H1 (cell line): Measurements from ENCODE around the gene GSTM3. TPM values are rescaled to one million over a fixed set of nuclear protein-coding genes. Genes with fewer than 3 reads are reported as not detected.

Experiments used
- CTCF ChIA-PET: fragments of 300-600 bp; sonication (Branson Sonifier 250); formaldehyde crosslinking; loops from one replicate; lab custom pipeline; 2021; ENCODE audit not compliant: partially characterized antibody; lab: Charles Lee
- POLR2A ChIA-PET: fragments of 300-600 bp; sonication (Branson Sonifier 250); formaldehyde crosslinking; loops from one replicate; lab custom pipeline; 2021; ENCODE audit warnings: inconsistent platforms; ENCODE audit not compliant: partially characterized antibody; lab: Charles Lee
- DNase-seq, 2 experiments: peaks; one replicate each; pipeline versions ENCODE4 v3.0.0 to v3.0.0-alpha.2; 2010 to 2022; ENCODE audit warnings: low spot score in 2 of 2, low read depth in 1 of 2, mixed read lengths in 1 of 2
- FAIRE-seq: peaks from 2 replicates; lab custom pipeline; 2011; peaks lifted over from hg19 to GRCh38; lab: Jason Lieb, UNC
- H2AFZ ChIP-seq: 2 replicates; pipeline ENCODE4 v1.8.1; 2012; ENCODE audit warnings: low read length, inconsistent platforms
- H2AK5ac ChIP-seq: 2 replicates; pipeline ENCODE4 v1.6.1; 2013; ENCODE audit warnings: low read depth, low read length
- H2BK120ac ChIP-seq: replicated peaks from 2 replicates; pipeline ENCODE3; 2013; ENCODE audit warnings: low read depth, low read length, inconsistent platforms
- H2BK12ac ChIP-seq: 2 replicates; pipeline ENCODE4 v1.6.1; 2013; ENCODE audit warnings: low read depth, low read length
- H2BK15ac ChIP-seq: 2 replicates; pipeline ENCODE4 v1.6.1; 2013; ENCODE audit warnings: low read length
- H2BK20ac ChIP-seq: 2 replicates; pipeline ENCODE4 v1.6.1; 2013; ENCODE audit warnings: low read length
- H2BK5ac ChIP-seq: 2 replicates; pipeline ENCODE4 v1.6.1; 2013; ENCODE audit warnings: low read depth, low read length
- H3K14ac ChIP-seq: 2 replicates; pipeline ENCODE4 v1.6.1; 2013; ENCODE audit warnings: inconsistent platforms; ENCODE audit not compliant: insufficient read length
- H3K18ac ChIP-seq: 2 replicates; pipeline ENCODE4 v1.6.1; 2013; ENCODE audit warnings: low read length; ENCODE audit errors: extremely low read depth
- H3K23ac ChIP-seq: 2 replicates; pipeline ENCODE4 v1.6.1; 2013; ENCODE audit warnings: inconsistent platforms; ENCODE audit not compliant: insufficient read length
- H3K23me2 ChIP-seq: 2 replicates; pipeline ENCODE4 v1.6.1; 2013; ENCODE audit warnings: low read depth, low read length
- H3K27ac ChIP-seq: 2 replicates; pipeline ENCODE4 v1.6.1; 2011; ENCODE audit warnings: low read depth, low read length, inconsistent platforms
- H3K27me3 ChIP-seq, 4 experiments: replicated peaks in 1 of 4; 1 replicate in 1 of 4; 2 replicates in 3 of 4; pipeline versions ENCODE4 v1.6.1 to v1.8.1; 2011 to 2013; ENCODE audit warnings: low read length in 3 of 4, mild to moderate bottlenecking in 3 of 4, inconsistent platforms in 2 of 4, mixed read lengths in 2 of 4, moderate library complexity in 1 of 4; ENCODE audit not compliant: control insufficient read depth in 3 of 4, insufficient read depth in 3 of 4; ENCODE audit errors: extremely low read depth in 1 of 4
- H3K36me3 ChIP-seq, 4 experiments: 2 replicates each; pipeline versions ENCODE4 v1.6.1 to v1.8.1; 2011 to 2013; ENCODE audit warnings: mild to moderate bottlenecking in 4 of 4, low read length in 3 of 4, moderate library complexity in 2 of 4, control low read depth in 1 of 4, inconsistent platforms in 1 of 4; ENCODE audit not compliant: insufficient read depth in 4 of 4, control insufficient read depth in 2 of 4
- H3K4ac ChIP-seq: replicated peaks from 2 replicates; pipeline ENCODE3; 2013; ENCODE audit warnings: low read length, low read depth, mixed read lengths, inconsistent platforms; ENCODE audit not compliant: insufficient read length
- H3K4me1 ChIP-seq, 4 experiments: replicated peaks in 1 of 4; 1 replicate in 1 of 4; 2 replicates in 3 of 4; pipeline versions ENCODE4 v1.6.1 to v1.8.1; 2011 to 2013; ENCODE audit warnings: low read length in 3 of 4, inconsistent platforms in 2 of 4, mixed read lengths in 1 of 4; ENCODE audit not compliant: insufficient read depth in 4 of 4, control insufficient read depth in 3 of 4
- H3K4me2 ChIP-seq, 2 experiments: 2 replicates each; pipeline versions ENCODE4 v1.6.1 to v1.8.1; 2011 to 2013; ENCODE audit warnings: low read depth in 2 of 2, low read length in 2 of 2, control low read depth in 1 of 2, inconsistent platforms in 1 of 2, mild to moderate bottlenecking in 1 of 2; ENCODE audit not compliant: insufficient read depth in 1 of 2
- H3K4me3 ChIP-seq, 4 experiments: fragments of 200-600, 300-600 bp in 1 of 4; sonication (generic), shearing (Covaris generic), sonication (Bioruptor Twin) in 1 of 4; 2 replicates each; pipeline versions ENCODE4 v1.5.1 to v1.8.1; 2011 to 2016; ENCODE audit warnings: low read length in 4 of 4, low read depth in 3 of 4, control low read depth in 2 of 4, inconsistent platforms in 2 of 4, mild to moderate bottlenecking in 2 of 4, mixed read lengths in 1 of 4, moderate library complexity in 1 of 4; ENCODE audit not compliant: insufficient read depth in 2 of 4; ENCODE audit errors: extremely low read depth in 1 of 4
- H3K56ac ChIP-seq: replicated peaks from 2 replicates; pipeline ENCODE3; 2013; ENCODE audit warnings: low read depth, mild to moderate bottlenecking, mixed read lengths, low read length, inconsistent platforms; ENCODE audit not compliant: insufficient read length
- H3K79me1 ChIP-seq: 2 replicates; pipeline ENCODE4 v1.6.1; 2013; ENCODE audit warnings: low read depth, low read length, control low read depth
- H3K79me2 ChIP-seq, 2 experiments: 2 replicates each; pipeline versions ENCODE4 v1.6.1 to v1.8.1; 2012 to 2013; ENCODE audit warnings: low read length in 2 of 2, mild to moderate bottlenecking in 2 of 2, inconsistent platforms in 1 of 2; ENCODE audit not compliant: insufficient read depth in 2 of 2, control insufficient read depth in 1 of 2
- H3K9ac ChIP-seq, 4 experiments: replicated peaks in 1 of 4; 1 replicate in 1 of 4; 2 replicates in 3 of 4; pipeline versions ENCODE4 v1.6.1 to v1.8.1; 2011 to 2013; ENCODE audit warnings: low read depth in 3 of 4, low read length in 3 of 4, control low read depth in 2 of 4, mild to moderate bottlenecking in 2 of 4, moderate library complexity in 2 of 4, inconsistent platforms in 1 of 4; ENCODE audit errors: extremely low read depth in 1 of 4
- H3K9me3 ChIP-seq, 2 experiments: 2 replicates each; pipeline versions ENCODE4 v1.6.1 to v1.8.1; 2012 to 2013; ENCODE audit warnings: mild to moderate bottlenecking in 2 of 2, moderate library complexity in 2 of 2, control low read depth in 1 of 2, inconsistent platforms in 1 of 2, low read depth in 1 of 2, low read length in 1 of 2, mixed read lengths in 1 of 2; ENCODE audit not compliant: insufficient read depth in 2 of 2
- H4K20me1 ChIP-seq, 2 experiments: replicated peaks in 1 of 2; 2 replicates each; pipeline versions ENCODE3 to v1.8.1; 2011 to 2013; ENCODE audit warnings: inconsistent platforms in 2 of 2, low read length in 2 of 2, mild to moderate bottlenecking in 1 of 2; ENCODE audit not compliant: insufficient read depth in 2 of 2, control insufficient read depth in 1 of 2
- H4K5ac ChIP-seq: 2 replicates; pipeline ENCODE4 v1.6.1; 2013; ENCODE audit warnings: low read length, low read depth, mixed read lengths, inconsistent platforms; ENCODE audit not compliant: insufficient read length
- H4K8ac ChIP-seq: 2 replicates; pipeline ENCODE4 v1.8.0; 2013; ENCODE audit warnings: mild to moderate bottlenecking, moderate library complexity, low read length, inconsistent platforms; ENCODE audit not compliant: insufficient read depth; ENCODE audit errors: extremely low read depth
- H4K91ac ChIP-seq: replicated peaks from 2 replicates; pipeline ENCODE3; 2013; ENCODE audit warnings: low read length, mixed read lengths, inconsistent platforms; ENCODE audit not compliant: insufficient read length
- FOSL1 ChIP-seq: IDR thresholded peaks from 2 replicates; pipeline ENCODE4 v1.6.1; 2011; ENCODE audit warnings: mild to moderate bottlenecking, low read depth, low read length, moderate library complexity; ENCODE audit not compliant: insufficient read depth
- JUND ChIP-seq: IDR thresholded peaks from 2 replicates; pipeline ENCODE4 v1.6.1; 2011; ENCODE audit warnings: mild to moderate bottlenecking, improper control_type of control experiment, low read length
- RBBP5 ChIP-seq: IDR thresholded peaks from 2 replicates; pipeline ENCODE4 v1.7.1; 2012; ENCODE audit warnings: low read depth, mild to moderate bottlenecking, inconsistent platforms, low read length, moderate library complexity, borderline replicate concordance
- RNF2 ChIP-seq: fragments of 200-900, 300-1000 bp; sonication (generic); IDR thresholded peaks from 2 replicates; pipeline ENCODE4 v1.7.1; 2016; ENCODE audit warnings: borderline replicate concordance, low read depth, mild to moderate bottlenecking, antibody characterized with exemption, low read length; ENCODE audit not compliant: poor library complexity, severe bottlenecking; ENCODE audit errors: missing control alignments
- SUZ12 ChIP-seq: fragments of 200-600 bp; sonication (generic); IDR thresholded peaks from 2 replicates; pipeline ENCODE4 v1.6.1; 2012; ENCODE audit warnings: mild to moderate bottlenecking, inconsistent platforms, low read length, moderate library complexity, mixed read lengths
- WGBS, 2 experiments: shearing (Covaris generic) in 1 of 2; methylation state at CpG; one replicate each; pipeline versions ENCODE4 v1.1.6 to v1.1.7; 2013 to 2015; ENCODE audit warnings: low lambda C conversion rate in 2 of 2, mixed read lengths in 2 of 2, inconsistent platforms in 1 of 2, low coverage in 1 of 2, missing lambda C conversion rate in 1 of 2; ENCODE audit not compliant: insufficient replicate concordance in 2 of 2, insufficient coverage in 1 of 2, insufficient read length in 1 of 2; ENCODE audit errors: extremely low coverage in 1 of 2, missing lambda C conversion rate in 1 of 2; 5-methylcytosine and 5-hydroxymethylcytosine counted together
- long read RNA-seq, 2 experiments: library from RNA in 1 of 2; library from capped mRNA in 1 of 2; stranded (forward); transcript quantifications; one replicate each; pipeline ENCODE4 v2.0.0, GENCODE V29; 2021; ENCODE audit warnings: inconsistent platforms in 1 of 2
- polyA minus RNA-seq, 3 experiments: library from RNA; depleted of rRNA, polyadenylated mRNA; stranded (reverse); fragments of >200 nt; gene quantifications; 1 replicate in 2 of 3; 2 replicates in 1 of 3; pipeline ENCODE4 v1.2.3, GENCODE V29; 2011
- polyA plus RNA-seq, 7 experiments: library from polyadenylated mRNA; depleted of rRNA in 3 of 7; stranded (reverse) in 5 of 7; unstranded in 2 of 7; fragments of >200 nt in 5 of 7; fragments of 200-250 nt in 2 of 7; gene quantifications; 1 replicate in 5 of 7; 2 replicates in 1 of 7; 4 replicates in 1 of 7; pipeline versions ENCODE4 v1.2.1 to v1.2.3, GENCODE V29; 2011 to 2013; ENCODE audit warnings: missing spikeins in 2 of 7, mixed read lengths in 2 of 7
- total RNA-seq: library from RNA; stranded (reverse); fragmentation: NEBNext Ultra II Directional; extraction: Animal tissue kit (Norgen Biotek cat#: 25700); gene quantifications from 2 replicates; pipeline ENCODE4 v1.2.1, GENCODE V29; 2021

GSTM3 gene
- total RNA-seq (2.2 and 4.3 TPM in 2 replicates), polyA plus RNA-seq (2011; rRNA removed) (3.0 and 5.1 TPM in 2 replicates), polyA minus RNA-seq (2011; rRNA and poly(A)+ RNA removed) (7.7 and 11.4 TPM in 2 replicates)
- polyA plus RNA-seq (2011; cell fraction: cytosol; rRNA removed) = 6.3 TPM
- polyA plus RNA-seq (2011; cell fraction: nucleus; rRNA removed) = 2.9 TPM
- 4.2 to 7.7 TPM (median 6.0 TPM) in 4 replicates for polyA plus RNA-seq (2012, experiment 1 of 2)
- polyA plus RNA-seq (2012, experiment 2 of 2) = 2.0 TPM
- polyA plus RNA-seq (2013, experiment 1 of 2) = 4.0 TPM
- polyA plus RNA-seq (2013, experiment 2 of 2) = 5.0 TPM
- polyA minus RNA-seq (2011; cell fraction: cytosol; rRNA and poly(A)+ RNA removed) = 4.3 TPM
- 5.0 TPM for polyA minus RNA-seq (2011; cell fraction: nucleus; rRNA and poly(A)+ RNA removed)
- long read RNA-seq, experiment 1, full-length matches to known transcripts = 1 of 2 reads
- long read RNA-seq, experiment 1, partial matches to known transcripts = 1 of 2 reads
- long read RNA-seq, experiment 1, other reads (novel, unspliced or antisense) = 0 of 2 reads
- long read RNA-seq, experiment 2, full-length matches to known transcripts = 4 of 4 reads
- long read RNA-seq, experiment 2, partial matches to known transcripts = 0 of 4 reads
- long read RNA-seq, experiment 2, other reads (novel, unspliced or antisense) = 0 of 4 reads

DNA sequence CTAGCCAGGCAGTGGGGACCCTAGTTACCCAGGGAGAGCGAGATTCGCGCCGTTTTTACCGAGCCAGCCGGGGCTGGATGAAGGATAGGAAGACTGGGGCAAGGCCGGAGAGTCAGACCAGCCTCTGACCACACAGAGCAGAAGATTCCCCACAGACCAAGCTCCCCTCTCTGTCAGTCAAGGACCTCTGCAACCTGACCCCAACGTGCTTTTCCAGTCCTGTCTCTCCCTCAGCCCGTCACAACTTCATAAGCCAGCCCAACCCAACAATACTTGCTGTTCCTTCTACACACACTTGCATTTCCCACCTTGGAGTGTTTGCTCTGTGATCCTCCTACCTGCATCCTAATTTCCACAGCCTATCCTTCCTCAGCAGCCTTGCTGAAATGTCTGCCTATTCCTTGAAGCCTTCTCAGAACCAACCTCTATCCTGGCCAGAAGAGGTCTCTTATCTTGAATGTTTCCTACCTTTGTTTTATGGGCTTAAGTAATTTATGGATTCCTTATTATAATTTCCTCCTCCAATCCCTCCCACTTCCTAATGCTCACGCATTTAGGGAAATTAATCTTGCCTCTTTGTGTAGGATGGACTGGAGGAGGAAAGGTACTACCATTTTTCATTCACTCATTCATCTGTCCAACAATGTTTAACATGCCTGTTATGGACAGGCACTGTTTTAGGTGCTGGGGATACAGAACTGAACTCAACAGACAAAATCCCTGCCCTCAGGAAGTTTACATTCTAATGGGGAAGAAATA lies at the start of gene GSTM3:
Gene GSTM3, minus strand, starts transcription at position 424 of the 759 bp plus-strand sequence. CDS start 751 bp downstream, outside the sequence.
- Histone ChIP-seq H4K5ac (no peak within 1 kb of the TSS), H2BK20ac (peak within 1 kb of the TSS; percentile 61; the same call in 1 of the 2 replicates), H3K79me1 (no peaks in the 10 kb centered on the region), H2BK15ac (peak within 1 kb of the TSS; percentile 97), H2BK5ac (peak within 1 kb of the TSS; percentile 18; the same call in 1 of the 2 replicates), H3K56ac (no peak within 1 kb of the TSS), H3K27ac (no peak within 1 kb of the TSS; the same call in 1 of the 2 replicates), H3K79me2 (no peaks in the 10 kb centered on the region), H3K4me2 (peak within 1 kb of the TSS; percentile 88 to 99), H4K91ac (no peak within 1 kb of the TSS), H3K18ac (peak within 1 kb of the TSS; percentile 80)
- DNase-seq = no peak
- TF ChIP-seq RBBP5 (no peak), FOSL1 (no peak), SUZ12 (no peak), RNF2 (no peak), JUND (no peak)
- TF ChIP-seq, all 59 proteins: peak for 0
- Histone ChIP-seq H2BK120ac (no peak within 1 kb of the TSS), H2AFZ (peak within 1 kb of the TSS; percentile 94), H3K23me2 (peaks cover 12% of the 10 kb centered on the region; the same call in 1 of the 2 replicates), H3K9me3 (no peaks in the 10 kb centered on the region), H3K14ac (no peak within 1 kb of the TSS), H3K23ac (no peak within 1 kb of the TSS), H3K36me3 (no peaks in the 10 kb centered on the region), H4K8ac (peak within 1 kb of the TSS; percentile 35), H4K20me1 (no peaks in the 10 kb centered on the region), H3K4me1 (peaks cover 0 to 8% (median 5%) of the 10 kb centered on the region in 4 experiments; a peak in 5 of 7 replicates), H3K9ac (peak within 1 kb of the TSS in 3 of 4 experiments; percentile 42 to 47 (median 44); a peak in 5 of 7 replicates), H3K4ac (no peak within 1 kb of the TSS), H3K4me3 (peak within 1 kb of the TSS; percentile 65 to 79 (median 70)), H2BK12ac (peak within 1 kb of the TSS; percentile 68; the same call in 1 of the 2 replicates), H2AK5ac (no peak within 1 kb of the TSS), H3K27me3 (peaks cover 5 to 28% (median 27%) of the 10 kb centered on the region in 4 experiments)
- no peak for FAIRE-seq
- CTCF ChIA-PET = interaction anchor here (0.9 to 3.9 kb wide), 4 partner anchors 22 to 100 kb away, joined by 3 to 18 read pairs (median 4); no protein-coding TSS in a partner anchor
- POLR2A ChIA-PET = interaction anchor here (0.8 to 2.0 kb wide), 2 partner anchors 9 to 18 kb away, joined by 3 to 9 read pairs; no protein-coding TSS in a partner anchor
- 11% methylated on average over 10 of the region's 10 CpGs; no CpG with 5 or more reads in 1 of the 2 experiments for WGBS, 2 experiments
